CD4-positive, alpha-beta T cell treated with Interleukin-2 at 100 ng/mL for 4 hours (primary cell): Measurements from ENCODE around the gene SLX4IP.
A peak's percentile ranks its signal among the peaks of the same experiment; 100 is the strongest.

Source experiments
- DNase-seq: peaks from one replicate; pipeline ENCODE4 v3.0.0-alpha.2; 2020; ENCODE audit warnings: low spot score

The SLX4IP gene

GRCh38 chr20:10550204-10551118 lies 115.4 kb downstream of the SLX4IP start:
- DNase-seq: peak; percentile 5

DNA sequence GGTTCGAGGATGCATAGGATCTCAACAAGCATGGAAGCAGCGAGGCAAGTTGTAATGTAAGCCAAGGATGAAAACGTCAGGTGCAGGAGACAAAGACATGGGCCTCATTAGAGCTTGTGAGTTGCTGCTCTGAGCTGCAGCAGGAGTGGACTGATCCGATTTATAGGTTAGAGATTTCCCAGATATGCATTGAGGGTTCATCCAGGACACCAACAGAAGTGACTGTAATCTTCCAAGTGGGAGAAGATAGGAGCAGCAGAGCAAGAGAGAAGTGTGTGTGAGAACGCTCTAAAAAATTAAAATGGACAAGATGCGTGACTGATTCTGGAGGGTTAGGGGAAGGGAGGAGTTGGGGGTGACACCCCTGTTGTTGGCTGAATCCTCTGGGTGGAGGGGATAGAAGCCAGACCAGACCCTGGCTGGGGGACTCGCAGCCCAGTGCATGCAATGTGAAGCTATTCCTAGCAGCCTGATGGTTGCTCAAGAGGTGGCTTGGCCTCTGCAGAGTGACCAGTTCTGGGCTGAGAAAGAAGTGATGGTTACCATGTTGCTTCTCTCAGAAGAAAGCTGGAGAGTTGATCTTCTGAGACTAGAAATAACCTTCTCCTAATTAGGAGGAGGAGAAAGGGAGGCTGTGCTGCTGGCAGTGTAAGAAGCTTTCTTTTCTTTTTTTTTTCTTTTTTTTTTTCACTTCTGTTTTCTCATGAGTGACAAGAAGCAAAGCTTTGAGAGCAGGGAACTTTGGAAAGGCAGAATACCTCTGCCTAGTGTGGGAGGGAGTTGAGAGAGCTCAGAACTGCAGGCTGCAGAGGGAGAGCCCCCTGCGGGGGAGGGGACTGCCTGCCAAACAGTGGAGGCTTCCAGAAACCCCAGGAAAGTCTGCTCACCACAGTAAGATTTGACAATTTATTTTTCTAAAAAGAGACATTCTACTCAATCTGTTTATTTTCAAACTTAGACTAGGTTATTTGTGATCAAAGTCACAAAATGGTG lies 116.9 kb downstream of the SLX4IP start:
- DNase-seq: no peak

DNA sequence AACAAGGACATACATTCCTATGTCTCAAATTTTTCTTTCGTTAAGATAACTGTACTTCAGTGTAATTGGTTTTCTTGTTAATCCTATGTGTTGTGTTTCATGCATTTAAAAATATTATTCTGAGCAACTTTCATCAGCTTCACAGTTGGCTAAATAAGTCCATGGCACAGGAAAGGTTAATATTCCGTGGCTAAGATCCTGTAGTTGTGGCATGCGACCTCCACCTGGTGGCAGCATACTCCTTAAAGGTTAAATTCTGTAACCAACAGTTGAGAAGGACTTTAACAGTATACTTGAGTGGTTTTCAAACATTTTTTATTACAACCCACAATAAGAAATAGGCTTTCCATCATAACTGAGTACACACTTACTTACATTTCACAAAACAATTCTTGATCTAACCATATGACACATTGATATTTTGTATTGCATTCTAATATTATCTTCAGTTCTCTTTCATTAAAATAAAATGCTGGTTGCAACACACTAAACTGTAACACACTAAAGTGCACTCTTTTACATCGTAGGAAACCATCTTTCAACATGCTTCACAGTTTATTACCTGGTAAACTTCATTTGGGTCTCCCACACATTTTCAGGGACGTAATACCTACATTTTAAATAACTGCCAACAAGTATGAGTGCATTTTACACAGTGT lies 118.3 kb downstream of the SLX4IP start:
- peak; percentile 28 for DNase-seq

DNA sequence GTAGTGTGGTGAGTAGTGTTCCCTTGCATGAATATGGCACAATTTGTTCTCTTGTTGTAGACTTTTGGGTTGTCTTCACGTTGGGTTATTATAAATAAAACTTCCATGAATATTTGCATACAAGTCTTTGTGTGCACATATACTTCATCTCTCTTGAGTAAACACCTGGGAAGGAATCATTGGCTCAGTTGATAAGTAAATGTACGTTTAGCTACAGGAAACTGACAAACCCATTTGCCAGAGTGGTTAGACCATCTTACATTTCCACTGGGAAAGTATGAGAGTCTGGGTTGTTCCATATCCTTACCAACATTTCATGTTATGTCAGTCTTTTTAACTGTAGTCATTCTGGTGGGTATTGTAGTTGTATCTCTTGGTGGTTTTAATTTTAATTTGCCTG lies 119.2 kb downstream of the SLX4IP start:
- no peak for DNase-seq

GRCh38 chr20:10555393-10555792 lies 120.3 kb downstream of the SLX4IP start:
- DNase-seq: no peak

DNA sequence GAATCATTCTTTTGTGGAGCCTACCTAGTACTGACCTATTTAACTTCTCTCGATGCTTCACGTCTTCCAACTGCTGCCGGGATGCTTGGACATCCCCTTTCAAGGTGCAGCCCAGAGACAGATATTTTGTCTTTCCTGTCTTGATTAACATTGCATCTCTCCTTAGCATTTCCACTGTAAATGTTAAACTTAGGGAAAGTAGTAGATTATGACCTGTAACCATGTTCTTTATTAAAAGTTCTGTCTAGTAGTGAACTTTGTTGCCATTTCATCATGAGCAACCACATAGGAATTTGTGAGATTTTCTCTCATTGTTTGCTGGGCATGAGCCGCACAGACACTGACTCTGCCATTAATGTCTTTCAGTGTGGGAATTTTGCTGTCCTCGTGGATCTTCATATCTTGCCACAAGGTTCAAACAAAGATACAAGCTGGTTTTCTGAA lies 120.8 kb downstream of the SLX4IP start:
- no peak for DNase-seq

GRCh38 chr20:10556519-10557083 lies 121.5 kb downstream of the SLX4IP start:
- DNase-seq: no peak

DNA sequence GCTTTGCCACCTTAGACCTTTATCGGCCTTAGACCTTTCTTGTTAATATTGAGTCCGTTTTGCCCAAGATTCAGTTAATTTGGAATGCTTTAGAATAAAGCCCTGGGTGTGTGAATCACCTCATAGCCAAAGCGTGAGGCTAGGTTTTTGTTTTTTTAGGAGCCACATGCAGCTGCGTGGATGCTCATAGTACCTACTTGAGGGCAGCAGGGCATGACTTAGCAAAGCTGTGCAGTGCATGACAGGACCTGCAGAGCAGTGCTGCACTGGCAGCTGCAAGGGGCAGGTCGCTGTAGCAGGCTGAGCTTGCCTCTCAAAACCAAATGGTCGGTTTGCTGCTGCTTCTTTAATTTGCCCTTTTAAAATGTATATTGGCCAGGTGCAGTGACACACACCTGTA lies 122.6 kb downstream of the SLX4IP start:
- no peak for DNase-seq

GRCh38 chr20:10558635-10559187 lies 123.6 kb downstream of the SLX4IP start:
- DNase-seq: peak; percentile 25

GRCh38 chr20:10559266-10559665 lies 124.2 kb downstream of the SLX4IP start:
- no peak for DNase-seq

DNA sequence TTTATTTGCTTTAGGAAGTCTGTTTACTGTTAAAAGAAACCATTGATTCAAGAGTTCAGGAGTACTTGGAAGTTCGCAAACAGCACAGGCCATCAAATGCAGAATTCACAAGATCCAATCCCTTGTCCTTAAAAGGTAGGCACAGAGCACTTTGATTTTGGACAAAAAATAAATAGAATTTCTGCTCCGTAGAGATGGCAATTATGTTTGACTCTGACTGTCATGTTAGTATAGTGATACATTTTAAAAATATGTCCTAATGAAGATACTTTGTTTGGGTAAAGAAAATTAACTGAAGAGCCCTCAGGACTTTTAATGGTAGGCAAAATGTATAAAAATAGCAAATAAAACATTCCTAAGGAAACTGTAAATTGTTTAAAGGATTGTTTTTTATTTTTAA lies 125.6 kb downstream of the SLX4IP start:
- DNase-seq: no peak

GRCh38 chr20:10561302-10561701 lies 126.2 kb downstream of the SLX4IP start:
- no peak for DNase-seq

GRCh38 chr20:10562899-10563298 lies 127.8 kb downstream of the SLX4IP start:
- no peak for DNase-seq

DNA sequence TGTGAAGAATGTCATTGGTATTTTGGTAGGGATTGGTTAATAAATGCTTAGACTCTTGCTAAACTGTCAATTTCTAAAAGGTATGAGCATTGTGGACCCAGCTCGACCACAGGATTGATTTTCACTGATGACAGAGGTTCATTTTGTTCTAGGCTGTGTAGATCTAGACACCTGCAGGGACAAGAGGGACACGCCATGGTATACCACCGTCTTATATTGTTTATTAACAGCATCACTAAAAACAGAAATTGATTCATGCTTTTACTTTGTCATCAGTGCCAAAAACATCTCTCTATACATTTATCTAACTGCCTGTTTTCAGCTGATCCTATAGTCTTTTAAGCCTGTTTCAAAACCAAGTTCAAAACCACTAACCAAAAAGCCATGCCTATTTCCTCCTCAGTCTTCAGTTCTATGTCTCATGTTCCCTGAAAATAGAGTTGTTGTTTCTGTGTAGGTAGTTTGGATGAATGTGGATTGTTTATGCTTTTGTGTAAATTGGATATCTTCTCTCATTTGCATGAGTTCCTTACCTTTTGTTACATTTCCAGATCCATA lies 128.9 kb downstream of the SLX4IP start:
- DNase-seq: no peak

DNA sequence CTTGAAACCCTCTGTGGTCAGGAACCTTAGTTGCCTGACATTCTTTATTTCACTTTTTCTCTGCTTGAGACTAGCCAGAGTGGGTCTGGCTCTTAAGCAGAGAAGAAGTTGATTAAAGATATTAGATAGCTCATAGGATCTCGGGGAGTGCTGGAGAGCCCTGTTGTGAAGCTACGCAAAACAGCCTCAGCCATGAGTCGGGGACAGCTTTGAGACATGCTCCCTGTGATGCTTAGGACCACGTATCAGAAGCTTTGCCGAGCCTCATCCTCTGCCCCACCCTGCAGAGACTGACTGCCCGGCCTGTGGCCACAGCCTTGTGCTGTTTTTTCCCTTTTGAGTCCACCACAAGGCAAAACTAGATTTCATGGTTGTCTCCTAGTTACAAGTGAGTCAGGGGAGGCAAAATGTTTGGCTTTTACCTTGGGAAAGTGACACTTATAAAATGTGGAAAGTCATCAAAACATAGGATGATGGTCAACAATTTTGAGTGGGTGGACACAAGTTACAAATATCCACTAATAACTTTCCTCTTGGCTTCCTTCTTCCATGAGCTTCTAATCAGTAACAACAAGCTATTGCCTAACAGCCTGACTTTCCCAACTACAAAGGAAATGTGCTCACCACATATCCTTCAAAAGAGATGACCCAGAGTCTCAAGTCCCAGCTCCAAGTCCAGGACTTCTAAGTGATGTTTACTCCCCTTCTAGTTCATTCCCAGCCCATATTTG lies 130.3 kb downstream of the SLX4IP start:
- DNase-seq: no peak

GRCh38 chr20:10565922-10566897 lies 131.1 kb downstream of the SLX4IP start:
- DNase-seq: no peak

- DNase-seq: no peak
These were observed 132.9 kb downstream of the SLX4IP start for GRCh38 chr20:10568032-10568431.

GRCh38 chr20:10571313-10571815 lies 136.3 kb downstream of the SLX4IP start:
- no peak for DNase-seq

DNA sequence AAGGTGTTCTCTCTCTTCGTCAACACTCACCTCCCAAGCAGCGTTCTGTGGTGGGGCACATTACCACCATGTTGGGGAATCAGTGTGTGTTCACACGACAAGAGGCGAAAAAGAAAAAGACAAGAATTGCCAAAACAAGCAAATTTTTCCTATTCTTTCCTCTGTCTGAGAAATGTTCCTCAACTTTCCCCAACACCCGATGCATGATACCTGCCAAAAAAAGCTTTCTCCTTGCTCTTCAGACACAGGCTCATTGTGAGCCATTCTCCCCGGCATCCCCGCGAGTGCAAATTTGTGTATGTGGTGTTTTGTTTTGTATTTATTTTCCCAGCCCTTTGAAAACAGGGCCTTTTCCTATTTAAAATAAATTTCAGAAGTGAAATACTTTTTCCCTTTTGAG lies 137.7 kb downstream of the SLX4IP start:
- DNase-seq: no peak
